ENCODE measurements around the gene PMF1. TPM values are rescaled to one million over a fixed set of nuclear protein-coding genes. Genes with fewer than 3 reads are reported as not detected.

Gene PMF1
- total RNA-seq, 1 donor from 2014 or later, result 44.3 TPM

- ATAC-seq, result peak; percentile 69
Measured at GRCh38 chr1:156241311-156241811, 28.6 kb downstream of the PMF1 start.

- no peak for ATAC-seq
Measured at GRCh38 chr1:156241926-156242325, 29.1 kb downstream of the PMF1 start, which contains the start of gene BGLAP. Gene BGLAP, plus strand, starts transcription at chr1:156242184. Its CDS starts 48 bp downstream, at chr1:156242232.

DNA sequence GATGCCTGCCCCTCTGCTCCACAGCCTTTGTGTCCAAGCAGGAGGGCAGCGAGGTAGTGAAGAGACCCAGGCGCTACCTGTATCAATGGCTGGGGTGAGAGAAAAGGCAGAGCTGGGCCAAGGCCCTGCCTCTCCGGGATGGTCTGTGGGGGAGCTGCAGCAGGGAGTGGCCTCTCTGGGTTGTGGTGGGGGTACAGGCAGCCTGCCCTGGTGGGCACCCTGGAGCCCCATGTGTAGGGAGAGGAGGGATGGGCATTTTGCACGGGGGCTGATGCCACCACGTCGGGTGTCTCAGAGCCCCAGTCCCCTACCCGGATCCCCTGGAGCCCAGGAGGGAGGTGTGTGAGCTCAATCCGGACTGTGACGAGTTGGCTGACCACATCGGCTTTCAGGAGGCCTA lies 29.9 kb downstream of the PMF1 start:
- ATAC-seq, result no peak

DNA sequence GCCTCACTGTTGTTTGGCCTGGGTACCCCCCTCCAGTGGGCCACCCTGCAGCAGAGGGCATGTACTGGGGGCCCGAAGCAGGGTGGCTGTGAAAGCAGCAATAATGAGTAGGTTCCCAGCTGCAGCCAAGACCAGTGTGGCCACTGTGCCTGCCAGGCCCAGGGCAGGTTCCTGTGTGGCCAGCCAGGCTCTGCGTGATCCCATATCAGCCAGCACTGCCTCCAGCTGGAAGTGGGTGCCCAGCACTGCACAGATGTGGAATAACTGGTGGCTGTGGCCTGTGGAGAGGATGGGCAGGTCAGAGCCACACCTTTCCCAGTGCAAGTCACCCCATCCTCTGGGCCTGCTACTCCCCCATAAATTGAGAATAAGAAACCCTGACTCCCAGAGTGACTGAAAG lies 31.3 kb downstream of the PMF1 start:
- ATAC-seq, result no peak

GRCh38 chr1:156244712-156245111 lies 31.9 kb downstream of the PMF1 start:
- ATAC-seq, result no peak

GRCh38 chr1:156245451-156246232 lies 32.8 kb downstream of the PMF1 start:
- ATAC-seq, result peak; percentile 29

GRCh38 chr1:156246241-156246780 lies 33.5 kb downstream of the PMF1 start:
- ATAC-seq, result no peak

DNA sequence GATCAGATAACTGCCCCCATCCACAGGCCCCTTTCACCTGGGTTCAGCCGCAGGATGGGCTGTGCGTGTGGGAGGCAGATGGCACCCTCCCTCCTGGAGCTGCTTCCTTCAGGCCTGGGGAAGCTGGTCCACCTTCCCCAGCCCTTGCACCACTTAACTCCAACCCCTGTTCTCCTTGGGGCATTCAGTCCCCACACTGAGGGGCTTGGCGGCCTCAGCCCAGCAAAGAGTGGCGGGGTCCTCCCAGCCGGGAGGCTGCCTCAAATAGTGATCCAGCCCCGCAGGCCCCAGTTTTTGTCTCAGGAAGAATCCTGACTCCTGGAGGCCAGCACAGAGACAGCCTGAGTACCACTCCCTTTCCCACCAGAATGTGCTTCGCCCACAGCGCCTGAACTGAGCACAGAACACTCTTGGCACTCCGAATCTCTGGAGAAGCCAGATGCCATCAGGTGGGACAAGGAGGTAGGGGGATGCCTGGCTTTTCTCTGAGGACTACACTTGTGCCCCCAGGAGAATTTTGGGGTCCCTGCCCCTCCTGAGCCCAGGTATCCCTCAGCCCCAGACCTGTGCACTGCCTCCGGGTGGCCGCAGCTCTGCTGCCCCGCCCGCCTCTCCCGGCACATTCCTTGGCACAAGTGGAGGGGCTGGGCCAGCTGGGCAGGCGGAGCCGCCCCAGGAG lies 34.1 kb downstream of the PMF1 start:
- peak; percentile 64 for ATAC-seq

- peak; percentile 16 for ATAC-seq
Measured at GRCh38 chr1:156247460-156248322, 34.9 kb downstream of the PMF1 start, which contains the start of gene PAQR6. Gene PAQR6, minus strand, starts transcription at chr1:156248056. Its CDS starts 1,325 bp downstream, at chr1:156246731.

DNA sequence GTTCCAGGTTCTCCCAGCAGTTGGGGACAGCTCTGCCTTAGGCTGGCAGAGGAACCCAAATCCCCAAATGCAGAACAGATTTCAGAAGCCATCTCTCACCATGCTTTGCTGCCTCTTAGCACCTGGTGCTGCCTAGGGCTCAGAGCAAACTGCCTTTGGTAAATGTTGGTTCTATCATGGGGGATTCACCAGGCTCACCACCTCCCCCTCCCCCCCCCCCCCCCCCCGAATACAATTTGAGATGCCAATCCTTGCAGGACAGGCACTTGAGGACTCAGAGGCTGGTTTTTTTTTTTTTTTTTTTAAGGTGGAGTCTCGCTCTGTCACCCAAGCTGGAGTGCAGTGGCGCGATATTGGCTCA lies 35.5 kb downstream of the PMF1 start:
- no peak for ATAC-seq

GRCh38 chr1:156249593-156249992 lies 36.8 kb downstream of the PMF1 start:
- ATAC-seq, result no peak

GRCh38 chr1:156251527-156251926 lies 38.7 kb downstream of the PMF1 start:
- ATAC-seq, result no peak

GRCh38 chr1:156253634-156254033 lies 40.8 kb downstream of the PMF1 start:
- no peak for ATAC-seq

DNA sequence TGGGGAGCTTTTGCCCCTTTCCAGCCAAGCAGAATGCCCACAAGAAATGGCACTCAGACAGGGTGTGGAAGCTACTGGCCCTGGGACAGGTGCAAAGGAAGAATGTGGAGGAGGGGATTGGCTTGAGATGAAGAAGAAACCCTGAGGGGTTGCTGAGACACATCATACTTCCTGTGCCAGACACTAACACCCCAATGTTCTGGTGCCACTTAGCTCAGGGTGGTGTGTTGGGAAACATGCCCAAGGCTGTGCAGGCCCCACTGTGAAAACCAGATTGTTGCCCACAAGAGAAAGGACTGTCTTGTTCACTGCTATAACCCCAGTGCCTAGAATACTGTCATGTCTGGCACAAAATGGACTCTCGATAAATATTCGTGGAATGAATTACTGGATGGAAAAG lies 44.9 kb downstream of the PMF1 start:
- no peak for ATAC-seq

DNA sequence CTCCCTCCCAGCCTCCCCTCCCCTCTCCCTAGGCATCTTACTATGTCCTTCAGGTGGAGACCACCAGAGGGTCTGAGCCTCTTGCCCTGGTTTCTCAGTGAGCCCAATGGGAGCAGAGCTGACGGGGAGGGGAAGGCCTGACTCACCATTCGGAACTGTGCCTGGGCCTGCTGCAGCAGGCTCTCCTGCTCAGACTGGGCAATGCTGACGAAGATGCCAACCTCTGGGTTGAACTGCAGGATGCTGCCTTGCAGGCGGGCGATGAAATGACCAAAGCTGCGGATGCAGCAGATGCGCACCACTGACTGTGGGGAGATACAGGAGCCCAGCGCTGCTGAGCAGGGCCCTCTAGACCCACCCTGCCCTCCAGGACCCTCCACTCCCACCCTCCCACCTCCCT lies 46.1 kb downstream of the PMF1 start:
- ATAC-seq, result peak; percentile 72

GRCh38 chr1:156259805-156260204 lies 47.0 kb downstream of the PMF1 start:
- no peak for ATAC-seq

- no peak for ATAC-seq
Measured at GRCh38 chr1:156260896-156261295, 48.1 kb downstream of the PMF1 start.

DNA sequence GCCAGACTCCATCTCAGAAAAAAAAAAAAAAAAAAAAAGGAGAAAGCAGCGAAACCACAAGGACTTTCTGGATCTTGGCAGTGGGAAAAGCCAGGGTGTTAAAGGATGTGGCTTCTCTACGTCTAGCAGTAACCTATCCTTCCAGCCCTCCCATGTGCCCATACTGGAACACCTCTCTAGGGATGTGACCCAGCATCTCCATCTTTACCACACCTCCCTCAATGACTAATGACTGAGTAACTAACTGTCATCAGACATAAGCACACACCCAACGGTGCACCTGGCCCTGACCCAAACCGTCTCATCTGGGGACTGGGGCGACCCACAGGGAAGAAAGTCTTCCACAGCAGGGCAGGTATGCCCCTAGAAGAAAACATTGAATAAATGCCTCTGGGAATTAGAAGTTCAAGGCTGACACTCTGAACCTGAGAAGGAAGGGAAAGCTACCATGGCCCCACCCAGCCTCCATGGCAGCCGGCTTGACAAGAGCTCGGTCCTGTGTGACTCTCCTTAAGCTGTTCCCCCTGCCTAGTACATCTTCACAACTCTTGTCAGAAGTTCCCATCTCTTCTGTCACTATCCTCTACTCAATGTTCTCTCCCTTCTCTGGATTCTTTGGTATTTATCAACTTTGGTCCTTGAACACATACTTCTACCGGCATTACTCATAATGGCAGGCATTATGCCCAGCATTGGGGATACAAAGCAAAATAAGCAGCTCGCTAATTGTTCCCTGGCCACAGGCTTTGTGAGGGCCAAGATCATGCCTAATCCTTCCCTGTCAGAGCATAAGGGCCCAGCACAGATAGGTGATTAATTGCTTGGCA lies 49.9 kb downstream of the PMF1 start:
- peak; percentile 94 for ATAC-seq

DNA sequence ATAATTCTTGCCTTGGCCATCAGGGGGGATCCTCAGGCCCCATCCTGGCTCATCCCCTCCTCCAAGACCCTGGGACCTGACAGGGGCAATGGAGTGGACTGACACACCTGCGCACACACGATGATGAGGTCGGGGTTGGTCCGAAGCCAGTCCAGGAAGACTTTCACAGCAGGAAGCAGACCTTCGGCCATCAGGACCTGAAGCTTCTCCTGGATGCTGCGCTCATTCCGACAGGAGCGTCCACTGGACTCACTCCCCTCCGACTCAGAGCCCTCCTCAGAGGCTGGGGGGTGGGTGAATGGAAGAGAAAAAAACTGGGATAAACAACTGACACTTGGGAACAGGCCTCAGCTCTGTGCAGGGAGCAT lies 50.5 kb downstream of the PMF1 start:
- ATAC-seq, result no peak

DNA sequence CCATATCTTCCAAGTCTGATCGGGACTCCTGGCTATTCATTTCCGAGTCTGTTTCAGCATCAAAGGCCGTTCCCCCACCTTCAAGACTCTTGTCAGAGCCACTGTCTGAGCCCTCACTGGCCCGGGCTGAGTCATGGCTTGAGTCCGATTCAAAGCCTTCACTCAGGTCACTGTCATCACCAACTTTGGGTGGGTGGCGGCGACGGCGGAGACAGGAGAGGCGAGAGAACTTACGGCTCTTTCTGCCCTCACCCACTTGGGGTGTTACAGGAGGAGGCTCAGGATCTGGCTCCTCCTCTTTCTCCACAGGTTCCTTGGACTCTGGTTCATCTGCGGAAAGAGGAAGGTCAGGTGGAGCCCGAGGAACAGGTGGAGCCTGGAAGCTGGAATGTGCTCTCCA lies 53.2 kb downstream of the PMF1 start:
- ATAC-seq, result no peak

DNA sequence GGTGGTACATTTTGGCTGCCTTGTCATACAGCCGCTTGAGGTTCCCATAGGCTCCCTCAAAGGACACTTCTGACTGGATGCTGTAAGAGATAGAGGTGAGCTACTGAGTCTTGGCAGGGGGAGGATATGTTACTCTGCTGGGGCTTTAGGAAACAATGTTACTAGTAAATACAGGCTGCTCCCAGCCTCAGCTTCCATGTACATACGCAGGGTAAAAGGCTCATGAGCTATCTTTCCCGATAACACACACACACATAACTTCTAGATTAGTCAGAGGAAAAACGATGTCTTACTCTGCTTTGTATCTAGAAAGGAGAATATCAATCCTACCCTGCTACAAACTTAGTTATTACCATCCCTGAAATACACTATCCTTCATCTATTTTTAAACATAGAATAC lies 55.5 kb downstream of the PMF1 start:
- ATAC-seq, result no peak

- ATAC-seq, result peak; percentile 87
Measured at GRCh38 chr1:156270314-156270713, 57.5 kb downstream of the PMF1 start.

All from esophagus mucosa (tissue), 1 donor.